Measurements from ENCODE around the gene INPP5D.
"Not testable (repeated sequence)": the region's sequence is repeated elsewhere in the genome, so short reads cannot be mapped to it uniquely, and the experiment has no call there.

INPP5D gene

GRCh38 chr2:233096006-233096405 lies 35.9 kb downstream of the INPP5D start:
- TF ChIP-seq, protein P1, sequence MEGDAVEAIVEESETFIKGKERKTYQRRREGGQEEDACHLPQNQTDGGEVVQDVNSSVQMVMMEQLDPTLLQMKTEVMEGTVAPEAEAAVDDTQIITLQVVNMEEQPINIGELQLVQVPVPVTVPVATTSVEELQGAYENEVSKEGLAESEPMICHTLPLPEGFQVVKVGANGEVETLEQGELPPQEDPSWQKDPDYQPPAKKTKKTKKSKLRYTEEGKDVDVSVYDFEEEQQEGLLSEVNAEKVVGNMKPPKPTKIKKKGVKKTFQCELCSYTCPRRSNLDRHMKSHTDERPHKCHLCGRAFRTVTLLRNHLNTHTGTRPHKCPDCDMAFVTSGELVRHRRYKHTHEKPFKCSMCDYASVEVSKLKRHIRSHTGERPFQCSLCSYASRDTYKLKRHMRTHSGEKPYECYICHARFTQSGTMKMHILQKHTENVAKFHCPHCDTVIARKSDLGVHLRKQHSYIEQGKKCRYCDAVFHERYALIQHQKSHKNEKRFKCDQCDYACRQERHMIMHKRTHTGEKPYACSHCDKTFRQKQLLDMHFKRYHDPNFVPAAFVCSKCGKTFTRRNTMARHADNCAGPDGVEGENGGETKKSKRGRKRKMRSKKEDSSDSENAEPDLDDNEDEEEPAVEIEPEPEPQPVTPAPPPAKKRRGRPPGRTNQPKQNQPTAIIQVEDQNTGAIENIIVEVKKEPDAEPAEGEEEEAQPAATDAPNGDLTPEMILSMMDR (IDR thresholded peaks at IDR 0.05; ENCODE audit: low read depth, low read length): no peak
- no peak for DNase-seq (ENCODE audit: extremely low read depth, low read depth)

GRCh38 chr2:233098618-233099017 lies 38.5 kb downstream of the INPP5D start:
- DNase-seq (ENCODE audit: extremely low read depth, low read depth): no peak
- TF ChIP-seq, protein P1 (IDR thresholded peaks at IDR 0.05; ENCODE audit: low read depth, low read length): peak; percentile 13; the same call in 1 of the 2 replicates

- not testable (repeated sequence) for DNase-seq (ENCODE audit: extremely low read depth, low read depth)
These were observed 39.7 kb downstream of the INPP5D start for GRCh38 chr2:233099820-233100191.

DNA sequence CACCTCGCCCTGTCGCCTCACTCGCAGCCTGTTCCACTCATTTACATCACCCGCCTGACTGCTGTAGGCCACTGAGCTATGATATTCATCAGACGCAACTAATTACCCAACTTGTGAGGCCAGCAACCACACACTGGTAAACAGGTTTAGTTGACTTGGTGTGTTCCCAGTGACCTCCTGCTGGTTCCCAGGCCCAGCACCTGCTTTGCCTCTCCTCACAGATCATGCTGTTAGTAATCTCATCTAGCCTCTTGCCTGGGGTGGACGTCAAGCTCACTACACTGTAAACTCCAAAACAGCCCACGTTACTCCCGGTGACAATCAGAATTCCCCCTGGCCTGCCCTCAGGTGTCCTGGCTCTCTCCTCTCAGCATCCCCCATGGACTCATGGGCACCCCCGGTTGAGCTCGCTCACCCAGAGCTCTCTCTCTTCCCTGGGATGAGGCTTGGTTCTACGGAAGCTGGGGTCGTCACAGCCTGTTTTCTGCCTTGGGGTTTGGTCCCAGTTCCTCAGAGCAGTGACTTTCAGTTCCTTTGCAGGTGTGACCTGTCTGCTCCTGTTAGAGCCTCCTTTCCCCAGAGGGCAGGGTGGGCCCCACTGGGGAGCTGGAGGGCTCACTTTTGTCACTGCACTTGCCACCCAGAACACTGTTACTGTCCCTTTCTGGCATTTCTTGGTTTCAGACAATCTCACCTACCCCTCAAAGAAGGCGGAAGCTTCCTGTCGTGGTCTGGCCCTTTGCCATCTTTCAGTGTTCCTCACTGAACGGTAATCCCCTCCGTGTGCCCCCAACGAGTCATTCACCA lies 40.3 kb downstream of the INPP5D start:
- no peak for DNase-seq (ENCODE audit: extremely low read depth, low read depth)
- TF ChIP-seq, protein P1 (IDR thresholded peaks at IDR 0.05; ENCODE audit: low read depth, low read length): no peak

DNA sequence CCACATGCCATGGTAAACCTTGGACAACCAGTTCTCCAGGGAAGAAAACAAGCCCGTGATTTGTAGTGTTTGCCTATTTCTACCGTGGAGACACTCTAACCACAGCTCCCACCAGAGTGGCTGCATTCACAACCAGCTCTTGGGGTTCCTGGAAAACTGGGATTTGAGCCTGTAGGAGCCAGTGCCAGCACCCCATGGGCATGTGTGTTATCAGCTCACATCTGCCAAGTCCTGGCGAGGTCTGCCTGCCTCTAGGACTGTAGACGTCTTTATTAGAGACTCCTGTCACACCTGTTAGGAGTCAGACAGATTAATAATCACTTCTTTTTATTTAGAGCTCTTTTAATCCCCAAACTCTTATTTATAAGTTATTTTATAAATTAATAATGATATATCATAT lies 41.0 kb downstream of the INPP5D start:
- TF ChIP-seq, protein P1 (IDR thresholded peaks at IDR 0.05; ENCODE audit: low read depth, low read length): no peak
- no peak for DNase-seq (ENCODE audit: extremely low read depth, low read depth)

GRCh38 chr2:233101816-233102215 lies 41.7 kb downstream of the INPP5D start:
- no peak for DNase-seq (ENCODE audit: extremely low read depth, low read depth)
- TF ChIP-seq, protein P1 (IDR thresholded peaks at IDR 0.05; ENCODE audit: low read depth, low read length): no peak

DNA sequence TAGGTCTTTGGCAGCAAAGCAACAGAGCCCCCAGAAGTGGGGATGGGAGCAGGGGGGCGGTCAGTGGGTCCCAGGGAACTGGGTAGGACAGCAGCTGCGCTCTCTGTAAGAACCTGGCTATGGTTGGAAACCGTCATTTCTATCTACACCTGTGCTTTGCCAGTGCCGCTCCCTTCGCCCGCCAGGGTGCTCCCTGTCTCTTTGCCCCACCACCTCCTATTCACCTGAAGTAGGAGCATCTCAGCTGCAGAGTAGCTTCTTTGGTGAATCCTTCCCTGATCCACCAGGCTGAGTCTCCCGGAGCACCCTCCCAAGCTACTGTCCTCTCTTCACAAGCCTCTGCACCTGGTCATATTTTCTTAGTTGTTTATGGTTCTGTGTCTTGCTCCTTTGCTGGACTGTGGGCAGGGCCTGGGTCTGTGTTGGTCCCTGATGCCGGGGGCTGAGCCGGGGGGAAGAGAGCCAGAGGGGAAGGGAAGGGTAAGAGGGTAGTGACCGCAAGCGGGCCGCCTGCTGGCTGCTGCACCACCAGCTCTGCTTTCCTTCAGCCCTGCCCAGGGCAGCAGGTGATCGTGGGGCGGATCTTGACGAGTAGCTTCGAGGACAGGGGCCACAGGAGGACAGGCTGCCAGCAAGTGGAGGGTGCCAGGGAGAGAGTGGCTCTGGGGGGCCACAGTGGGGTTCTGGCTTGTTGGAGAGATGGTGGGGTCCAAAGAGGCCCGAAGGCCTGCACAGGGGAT lies 45.2 kb downstream of the INPP5D start:
- TF ChIP-seq, protein P1 (IDR thresholded peaks at IDR 0.05; ENCODE audit: low read depth, low read length): no peak

More for the DNA sequence above, 45.2 kb downstream of the INPP5D start:
- DNase-seq (ENCODE audit: extremely low read depth, low read depth): no peak
